NCI-H524 (cell line): ENCODE data around the gene ZNFX1.
"Not testable (repeated sequence)": the region's sequence is repeated elsewhere in the genome, so short reads cannot be mapped to it uniquely, and the experiment has no call there.

Experiments used
- DNase-seq, 2 experiments: peaks; one replicate each; lab custom pipeline; 2025; lab: John Stamatoyannopoulos, UW

The ZNFX1 gene

DNA sequence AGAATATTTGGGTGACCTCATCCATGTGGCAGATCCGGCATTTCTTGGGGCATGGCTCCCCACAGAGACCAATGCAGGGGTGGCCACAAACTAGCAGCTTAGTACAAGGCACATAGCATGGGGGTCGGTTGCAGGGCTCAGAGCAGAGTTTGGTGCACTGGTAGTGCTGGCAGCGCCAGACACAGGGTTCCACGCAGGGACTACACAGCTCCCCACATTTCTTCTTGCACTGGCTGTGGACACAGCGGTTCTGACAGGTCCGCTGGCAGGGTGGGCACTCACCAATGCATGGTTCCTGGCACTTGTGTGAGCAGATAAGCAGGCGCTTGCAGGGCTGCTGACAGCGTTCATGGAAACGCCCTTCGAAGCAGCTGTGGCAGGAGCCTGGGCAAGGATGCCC lies 29.6 kb downstream of the ZNFX1 start:
- DNase-seq: no peak

DNA sequence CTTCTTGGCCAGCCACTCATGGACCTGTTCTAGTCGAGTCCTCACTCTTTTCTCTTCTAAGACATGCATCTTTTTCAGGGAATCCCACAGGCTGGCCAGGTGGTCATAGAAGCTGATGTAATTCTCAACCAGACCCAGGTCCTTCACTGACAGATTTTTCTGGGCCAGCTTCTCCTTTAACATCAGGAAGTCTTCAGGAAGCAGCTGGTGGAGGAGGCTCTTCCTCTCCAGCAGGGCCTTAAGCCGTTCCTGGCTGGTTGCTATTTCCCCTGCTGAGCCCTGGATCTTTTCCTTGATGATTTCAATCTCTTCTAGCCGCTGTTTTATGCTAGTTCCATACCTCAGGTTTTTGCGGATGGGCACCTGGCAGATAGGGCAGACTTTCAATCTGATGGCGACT lies 30.1 kb downstream of the ZNFX1 start:
- DNase-seq: no peak

DNA sequence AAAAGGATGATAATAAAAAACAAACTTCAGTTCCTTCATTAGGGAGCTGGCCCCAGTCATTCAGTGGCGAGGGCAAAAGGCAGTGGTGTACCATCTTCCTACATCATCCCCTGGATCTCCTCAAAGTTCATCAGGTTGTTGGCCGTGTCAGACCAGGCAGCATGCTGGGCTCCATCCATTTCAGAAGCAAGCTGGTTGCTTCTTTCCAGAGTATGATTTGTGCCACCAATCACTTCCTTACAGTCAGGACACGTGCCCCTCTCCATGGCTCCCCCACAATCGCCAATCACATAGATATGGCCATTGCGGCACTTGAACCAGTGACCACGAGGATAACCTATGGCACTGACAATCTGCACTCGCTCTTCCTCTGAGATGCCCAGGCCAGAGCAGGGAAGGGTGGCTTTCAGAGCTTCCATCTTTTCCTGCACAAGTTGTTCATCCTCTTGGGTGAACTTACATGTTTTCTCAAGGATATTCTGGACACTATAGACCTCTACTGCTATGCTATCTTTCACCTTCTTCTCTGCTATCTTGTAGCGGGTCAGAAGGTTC lies 30.6 kb downstream of the ZNFX1 start:
- no peak for DNase-seq

DNA sequence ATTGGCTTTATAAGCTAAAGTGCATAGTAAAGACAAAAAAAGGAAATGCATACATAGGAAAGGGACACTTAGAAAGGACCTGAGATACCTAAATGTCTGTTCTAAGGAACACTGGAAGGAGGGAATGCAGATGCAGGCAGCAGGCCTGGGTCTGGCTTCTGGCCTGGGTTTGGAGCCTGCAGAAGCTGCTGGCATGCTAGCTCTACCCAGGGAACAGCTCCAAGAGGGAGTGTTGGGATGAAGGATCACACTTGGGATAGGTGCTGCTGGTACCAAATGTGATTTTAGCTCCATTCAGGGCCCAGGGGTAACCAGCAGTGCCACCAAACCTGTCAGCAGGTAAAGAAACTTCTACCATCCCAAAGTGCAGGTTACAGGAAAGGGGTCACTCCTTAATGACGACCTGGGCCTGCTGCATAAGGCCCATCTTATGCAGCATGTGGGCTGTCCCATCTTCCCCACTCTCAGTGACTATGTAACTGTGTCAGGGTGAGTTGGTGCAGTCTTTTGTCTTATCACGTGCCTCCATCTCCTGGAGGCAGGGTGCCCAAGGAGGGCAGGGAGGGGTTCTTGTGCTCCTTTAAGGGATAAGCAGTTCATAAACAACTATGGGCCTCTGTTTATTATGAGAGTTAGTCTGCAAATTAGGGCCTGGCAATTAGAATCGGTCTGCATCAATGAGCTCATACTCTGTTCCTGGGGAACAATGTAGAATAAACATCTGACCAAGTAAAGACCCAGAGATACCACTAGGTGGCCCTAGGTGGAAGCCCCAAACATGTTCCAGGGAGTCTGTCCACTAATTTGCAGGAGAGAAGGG lies 31.7 kb downstream of the ZNFX1 start:
- peak; percentile 44 to 45 for DNase-seq

DNA sequence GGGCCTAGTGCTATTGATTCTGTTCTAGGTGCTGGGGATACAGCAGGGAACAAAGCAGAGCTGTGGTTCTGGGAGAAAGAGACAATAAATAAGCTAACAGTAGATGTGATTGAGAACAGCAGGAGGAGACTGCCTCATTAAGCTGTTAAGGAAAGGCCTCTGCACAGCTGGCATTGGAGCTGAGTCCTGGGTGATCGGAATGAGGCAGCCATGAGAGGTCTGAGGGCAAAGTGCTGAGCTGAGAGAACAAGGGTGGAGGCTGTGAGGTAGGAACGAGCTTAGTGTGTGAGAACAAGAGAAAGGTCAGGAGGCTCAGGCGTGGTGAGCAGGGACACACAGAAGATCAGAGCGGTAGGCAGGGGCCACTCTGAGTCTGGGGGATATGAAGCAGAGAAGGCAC lies 40.3 kb downstream of the ZNFX1 start:
- DNase-seq: no peak

DNA sequence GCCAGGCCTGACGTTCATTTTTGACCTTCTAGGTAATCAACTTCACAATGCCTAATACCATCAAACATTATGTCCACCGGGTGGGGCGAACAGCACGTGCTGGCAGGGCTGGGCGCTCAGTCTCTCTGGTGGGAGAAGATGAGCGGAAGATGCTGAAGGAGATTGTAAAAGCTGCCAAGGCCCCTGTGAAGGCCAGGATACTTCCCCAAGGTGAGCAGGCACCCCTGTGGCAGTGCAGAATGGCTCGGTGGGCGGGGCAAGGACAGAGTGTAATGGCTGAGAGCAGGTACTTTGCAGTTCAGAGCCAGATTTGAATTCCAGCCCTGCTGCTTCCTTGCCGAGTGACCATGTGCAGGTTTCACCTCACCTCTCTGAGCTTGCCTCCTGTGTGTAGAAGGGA lies 41.6 kb downstream of the ZNFX1 start:
- no peak for DNase-seq

DNA sequence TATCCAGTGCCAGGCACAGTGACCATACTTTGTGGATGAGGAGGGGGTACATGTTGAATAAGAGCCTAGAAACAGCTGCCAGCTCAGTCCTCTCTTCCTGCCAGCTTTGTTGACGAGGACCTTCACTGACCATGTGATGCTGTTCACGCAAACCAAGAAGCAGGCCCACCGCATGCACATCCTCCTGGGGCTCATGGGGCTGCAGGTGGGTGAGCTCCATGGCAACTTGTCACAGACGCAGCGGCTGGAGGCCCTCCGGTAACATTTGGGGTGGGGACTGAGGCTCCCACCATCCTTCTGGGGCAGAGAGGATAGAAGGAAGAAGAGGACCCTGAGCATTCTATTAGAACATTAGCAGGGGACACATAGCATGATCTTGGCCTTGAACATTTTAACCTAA lies 43.0 kb downstream of the ZNFX1 start:
- no peak for DNase-seq

DNA sequence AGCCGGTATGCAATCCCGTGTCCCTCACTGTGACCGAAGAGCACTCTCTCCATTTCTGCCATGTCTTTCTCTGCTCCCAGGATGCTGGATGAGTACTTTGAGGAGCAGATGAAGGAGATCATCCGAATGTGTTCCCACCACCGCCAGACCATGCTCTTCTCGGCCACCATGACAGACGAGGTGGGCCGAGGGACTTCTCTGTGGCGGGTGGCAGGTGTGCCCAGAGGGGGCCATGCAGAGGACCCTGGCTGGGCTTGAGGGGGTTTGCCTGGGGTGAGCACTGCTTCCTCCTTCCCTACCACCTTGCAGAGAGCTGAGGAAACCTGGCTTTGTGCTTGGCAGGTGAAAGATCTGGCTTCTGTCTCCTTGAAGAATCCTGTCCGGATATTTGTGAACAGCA lies 44.6 kb downstream of the ZNFX1 start:
- DNase-seq: no peak

DNA sequence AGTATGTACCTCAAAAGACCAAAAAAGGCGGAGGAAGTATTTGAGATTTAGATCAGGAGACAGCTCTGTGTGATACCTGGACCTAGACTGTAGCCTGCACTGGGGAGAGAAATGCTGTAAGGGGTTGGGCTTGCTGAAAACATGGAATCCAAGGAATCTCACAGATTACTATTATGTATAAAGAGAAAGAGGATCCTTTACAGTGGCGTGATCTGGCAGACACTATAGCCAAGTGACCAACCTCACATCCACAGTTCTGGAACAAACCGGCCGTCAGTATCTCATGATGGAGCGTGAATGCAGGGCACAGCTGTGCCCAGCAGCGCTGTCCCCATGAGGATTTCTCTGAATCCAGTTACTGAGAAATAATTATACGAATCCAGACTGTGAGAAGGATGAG lies 46.4 kb downstream of the ZNFX1 start:
- no peak for DNase-seq

DNA sequence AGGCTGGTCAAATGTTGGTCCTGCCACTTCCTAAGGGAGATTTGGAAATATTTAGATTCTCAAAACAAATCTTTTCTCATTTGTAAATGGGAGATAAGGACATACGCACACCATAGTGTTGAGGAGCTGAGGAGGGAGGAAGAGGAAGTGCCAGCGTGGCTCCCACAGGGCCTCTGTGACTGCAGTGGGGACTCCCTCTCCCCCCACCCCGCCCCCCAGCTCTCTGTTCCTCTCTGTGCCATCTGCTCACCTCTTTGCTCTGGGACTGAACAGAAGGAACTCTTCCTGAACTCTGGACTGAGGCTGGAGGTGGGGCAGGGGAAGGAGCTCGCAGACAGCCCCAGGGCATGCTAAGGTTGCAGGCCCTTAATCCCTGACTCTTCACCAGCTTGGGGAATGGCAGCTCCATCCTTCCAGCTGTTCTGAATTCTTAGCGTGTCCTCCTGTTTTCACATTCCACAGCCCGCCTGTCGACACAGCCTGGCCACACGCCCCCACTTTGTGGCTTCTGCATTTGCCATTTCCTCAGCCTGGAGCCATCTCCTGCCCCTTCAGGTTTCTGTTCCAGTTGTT lies 47.2 kb downstream of the ZNFX1 start:
- peak; percentile 99 for DNase-seq

DNA sequence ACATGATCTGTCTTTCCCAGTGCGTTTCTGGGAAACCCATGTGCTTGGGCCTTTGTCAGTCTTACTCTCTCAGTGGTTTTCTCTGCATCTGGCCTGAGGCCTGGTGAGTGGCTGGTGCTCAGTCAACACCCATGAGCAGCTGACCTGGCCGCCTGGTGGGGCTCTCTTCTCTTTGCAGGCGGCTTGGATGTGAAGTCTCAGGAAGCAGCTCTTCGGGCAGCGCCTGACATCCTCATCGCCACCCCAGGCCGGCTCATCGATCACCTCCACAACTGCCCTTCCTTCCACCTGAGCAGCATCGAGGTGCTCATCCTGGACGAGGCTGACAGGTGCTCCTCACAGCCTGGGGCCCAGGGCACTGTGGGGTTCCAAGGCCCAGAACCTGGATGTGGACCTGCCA lies 47.8 kb downstream of the ZNFX1 start:
- peak in 1 of 2 experiments; percentile 30 for DNase-seq

DNA sequence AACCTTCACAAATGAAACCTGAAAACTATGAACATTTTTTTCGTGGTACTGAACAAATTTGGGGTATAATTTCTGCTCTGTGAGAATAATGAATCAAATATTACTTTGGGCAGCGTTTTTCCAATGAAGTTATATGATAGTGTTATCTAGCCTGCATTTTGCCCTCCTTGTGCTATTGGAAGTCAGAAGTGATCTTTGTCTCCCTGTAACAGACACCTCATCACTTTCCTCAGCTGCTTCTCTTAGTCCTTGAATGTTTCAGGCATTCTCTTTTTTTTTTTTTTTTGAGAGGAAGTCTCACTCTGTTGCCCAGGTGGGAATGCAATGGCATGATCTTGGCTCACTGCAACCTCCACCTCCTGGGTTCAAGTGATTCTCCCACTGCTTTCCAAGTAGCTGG lies 48.5 kb downstream of the ZNFX1 start:
- no peak for DNase-seq

DNA sequence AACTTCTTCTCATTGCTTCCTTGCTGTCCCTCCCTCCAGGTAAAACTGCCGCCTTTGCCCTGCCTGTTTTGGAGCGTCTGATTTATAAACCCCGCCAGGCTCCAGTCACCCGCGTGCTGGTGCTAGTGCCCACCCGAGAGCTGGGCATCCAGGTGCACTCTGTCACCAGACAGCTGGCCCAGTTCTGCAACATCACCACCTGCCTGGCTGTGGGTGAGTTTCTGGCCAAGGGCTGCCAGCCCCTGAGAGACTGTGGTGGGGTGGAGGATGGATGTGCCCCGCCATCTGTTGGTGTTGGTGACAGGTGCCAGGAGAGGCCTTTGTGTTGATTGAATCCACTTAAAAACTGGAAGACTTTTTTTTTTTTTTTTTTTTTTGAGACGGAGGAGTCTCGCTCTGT lies 49.2 kb downstream of the ZNFX1 start:
- DNase-seq: peak; percentile 96 to 98

DNA sequence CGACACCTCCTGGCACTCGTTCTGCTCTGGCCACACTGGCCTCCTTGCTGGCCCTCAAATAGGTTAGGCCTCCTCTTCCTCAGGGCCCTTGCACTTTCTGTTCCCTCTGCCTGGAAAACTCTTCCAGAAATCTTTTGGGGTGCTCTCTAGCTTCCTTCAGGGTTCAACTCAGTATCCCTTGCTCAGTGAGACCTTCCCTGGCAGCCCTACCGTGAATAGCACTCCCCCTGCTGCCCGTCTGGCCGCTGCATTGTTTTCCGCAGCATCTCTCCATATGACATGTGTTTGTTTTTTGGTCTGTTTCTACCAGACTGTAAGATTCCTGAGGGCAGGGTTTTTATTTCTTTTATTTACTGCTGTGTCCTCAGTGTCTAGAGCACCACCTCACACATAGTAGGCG lies 52.0 kb downstream of the ZNFX1 start:
- no peak for DNase-seq

DNA sequence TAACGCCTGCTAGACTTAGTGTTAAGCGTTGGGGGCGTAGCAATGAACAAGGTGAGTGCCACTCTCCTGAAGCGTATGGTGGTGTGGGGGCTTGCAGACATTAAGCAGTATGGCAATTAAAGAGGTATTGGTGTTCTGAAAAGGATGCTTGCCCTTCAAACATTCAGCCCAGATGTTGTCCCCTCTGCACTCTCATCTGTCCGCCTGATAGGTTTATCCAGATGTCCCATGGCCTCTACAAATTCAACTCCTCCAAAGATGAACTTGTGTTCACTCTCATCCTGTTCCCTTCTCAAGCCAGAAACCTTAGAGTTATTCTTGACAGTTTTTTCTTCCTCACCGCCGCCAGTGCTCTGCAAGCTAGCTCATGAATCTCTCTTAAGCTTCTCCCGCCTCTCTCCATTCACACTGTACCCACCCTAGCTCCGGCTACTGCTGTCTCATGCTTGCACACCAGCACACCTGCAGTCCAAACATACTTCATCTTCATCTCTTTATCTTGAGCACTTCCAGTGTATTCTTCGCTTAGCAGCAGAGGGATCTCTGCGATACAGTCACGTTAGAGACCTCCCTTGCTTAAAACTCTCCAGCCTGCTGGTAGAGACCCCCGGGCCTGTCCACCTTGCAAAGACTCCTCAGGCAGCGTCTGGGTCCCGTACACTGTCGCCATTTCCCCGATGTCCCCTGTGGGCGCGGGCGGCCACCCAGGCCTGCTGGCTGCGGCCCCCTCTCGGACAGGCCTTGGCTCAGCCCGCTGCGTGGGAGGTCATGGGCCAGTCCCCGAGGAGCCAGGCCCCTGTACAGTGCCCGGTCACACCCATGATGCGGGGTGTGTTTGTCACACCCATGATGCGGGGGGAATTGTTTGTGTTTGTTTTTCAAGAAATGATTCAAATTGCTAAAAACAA lies 57.7 kb downstream of the ZNFX1 start:
- no peak for DNase-seq

DNA sequence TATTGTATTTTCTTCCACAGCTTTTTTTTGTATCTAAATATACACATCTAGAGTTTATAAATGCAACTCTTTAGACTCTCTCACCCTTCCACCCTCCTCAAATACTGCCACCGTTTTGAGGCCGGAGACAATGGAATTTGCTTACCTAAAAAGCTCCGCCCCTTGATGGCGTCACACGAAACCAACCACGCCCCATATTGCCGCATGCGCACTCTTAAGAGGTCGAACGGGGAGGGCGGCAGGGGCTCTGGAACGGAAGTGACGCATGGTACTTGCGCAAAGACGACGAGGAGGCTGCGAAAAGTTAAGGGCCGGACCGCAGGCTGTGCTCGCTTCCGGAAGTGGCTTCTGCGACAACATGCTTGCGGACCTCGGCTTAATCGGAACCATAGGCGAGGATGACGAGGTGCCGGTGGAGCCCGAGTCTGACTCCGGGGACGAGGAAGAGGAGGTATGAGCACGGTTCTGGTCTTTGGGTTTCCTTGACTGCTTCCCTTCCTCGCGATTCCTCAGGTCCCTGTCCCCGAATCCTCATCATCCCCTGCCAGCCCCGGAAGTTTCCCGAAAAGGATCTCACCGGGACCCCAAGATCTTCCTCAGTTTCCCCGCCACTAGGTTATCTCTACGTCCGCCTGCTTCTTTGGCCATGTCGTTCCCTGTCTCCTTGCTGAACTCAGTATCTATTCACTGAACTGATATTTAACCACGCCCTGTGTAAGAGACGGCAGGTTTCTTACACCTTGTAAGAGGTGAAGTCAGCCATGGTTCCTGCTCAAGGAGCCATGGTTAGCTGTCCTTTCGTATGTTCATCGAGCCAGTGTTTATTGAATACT lies 58.5 kb downstream of the ZNFX1 start, which contains the start of gene DDX27:
Gene DDX27, plus strand, starts transcription at position 326 of the 833 bp plus-strand sequence. Its CDS starts 33 bp downstream, at position 359.
- DNase-seq: peak; percentile 98 to 99

DNA sequence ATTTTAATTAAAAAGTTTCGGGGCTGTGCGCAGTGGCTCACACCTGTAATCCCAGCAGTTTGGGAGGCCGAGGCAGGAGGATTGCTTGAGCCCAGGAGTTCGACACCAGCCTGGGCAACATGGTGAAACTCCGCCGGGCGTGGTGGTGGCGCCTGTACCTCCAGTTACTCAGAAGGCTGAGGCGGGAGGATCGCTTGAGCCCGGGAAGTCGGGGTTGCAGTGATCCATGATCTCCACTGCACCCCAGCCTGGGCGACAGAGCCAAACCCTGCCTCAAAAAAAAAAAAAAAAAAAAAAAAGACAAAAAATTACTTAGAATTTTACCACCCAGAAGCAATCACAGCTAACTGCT lies 59.1 kb downstream of the ZNFX1 start:
- not testable (repeated sequence) for DNase-seq

DNA sequence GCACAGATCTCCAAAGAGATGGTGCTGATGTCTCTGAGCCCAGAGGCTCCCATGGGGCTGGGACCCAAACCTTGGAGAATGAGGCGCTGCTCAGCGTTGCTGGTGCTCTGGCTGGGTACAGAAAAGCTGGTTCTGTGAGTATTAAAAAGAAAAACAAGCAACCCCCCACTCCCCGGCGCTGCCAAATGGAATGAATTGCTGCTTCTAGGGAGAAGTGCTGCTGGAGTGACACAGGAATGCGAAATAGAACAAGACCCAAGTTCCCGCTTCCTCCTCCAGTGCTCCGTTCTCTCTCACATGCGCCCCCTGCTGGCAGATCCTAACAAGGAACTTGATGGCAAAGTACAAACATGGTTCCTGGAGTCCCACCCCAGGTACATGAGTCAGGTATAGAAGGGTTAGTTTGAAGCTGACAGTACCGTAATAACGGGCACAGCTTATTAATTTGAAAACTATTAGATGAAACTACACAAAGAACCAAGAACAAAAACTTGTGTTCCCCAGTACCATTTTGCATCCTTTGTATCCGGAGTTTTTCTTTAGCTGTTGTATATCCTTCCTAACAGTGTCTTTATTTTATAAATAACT lies 60.8 kb downstream of the ZNFX1 start:
- peak; percentile 81 to 82 for DNase-seq

DNA sequence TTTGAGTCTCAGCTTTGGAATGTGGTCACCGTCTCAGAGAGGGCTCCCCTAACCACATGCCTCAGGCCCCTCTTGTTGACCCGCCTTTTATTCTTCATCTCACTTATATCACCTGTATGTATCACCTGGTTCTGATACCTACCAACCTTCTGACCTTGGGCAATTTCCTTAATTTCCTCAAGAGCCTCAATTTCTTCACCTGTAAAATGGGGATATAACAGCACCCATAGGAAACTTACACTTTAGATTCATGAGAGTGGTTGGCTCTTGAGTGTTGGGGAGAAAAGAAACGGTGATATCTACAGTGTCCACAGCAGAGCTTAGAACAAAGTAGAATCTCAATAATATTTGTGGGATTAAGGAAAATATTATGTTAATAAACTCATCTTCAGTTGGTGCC lies 62.6 kb downstream of the ZNFX1 start:
- DNase-seq: no peak

DNA sequence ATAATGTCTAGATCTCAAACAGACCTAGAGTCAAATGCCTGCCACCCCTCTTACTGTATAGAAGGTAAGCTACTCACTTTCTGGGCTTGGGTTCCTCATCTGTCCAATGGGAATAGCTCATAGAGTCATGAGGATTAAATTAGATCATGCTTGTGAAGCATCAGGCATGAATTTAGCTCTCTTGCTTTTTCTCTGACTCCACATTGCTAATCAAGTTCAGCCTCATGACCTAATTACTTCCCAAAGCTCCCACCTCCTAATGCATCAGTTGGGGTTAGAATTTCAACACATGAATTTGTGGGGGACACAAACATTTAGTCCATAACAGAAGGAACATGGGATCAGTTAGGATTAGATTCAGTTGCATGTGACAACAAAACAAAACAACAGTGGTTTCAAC lies 63.3 kb downstream of the ZNFX1 start:
- no peak for DNase-seq

DNA sequence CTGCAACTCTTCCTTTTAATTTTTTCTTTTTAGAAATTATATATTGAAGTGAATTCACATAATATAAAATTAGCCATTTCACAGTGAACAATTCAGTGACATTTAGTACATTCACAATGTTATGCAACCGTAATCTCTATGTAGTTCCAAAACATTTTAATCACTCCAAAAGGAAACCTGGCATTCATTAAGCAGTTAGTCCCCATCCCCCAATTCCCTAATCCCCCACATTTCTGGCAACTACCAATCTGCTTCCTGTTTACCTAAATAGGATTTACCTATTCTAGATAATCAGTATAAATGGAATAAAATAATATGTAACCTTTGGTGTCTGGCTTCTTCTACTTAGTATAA lies 67.1 kb downstream of the ZNFX1 start:
- no peak for DNase-seq
